GM18505 (cell line): ENCODE measurements around the gene FAM177A1.
"Not testable (repeated sequence)": the region's sequence is repeated elsewhere in the genome, so short reads cannot be mapped to it uniquely, and the experiment has no call there.

ENCODE experiments used
- ATAC-seq: cut with Tn5 transposase; IDR thresholded peaks from one replicate; pipeline ENCODE4 v1.9.1; 2021; ENCODE audit not compliant: unreplicated experiment
- POLR2A ChIP-seq: IDR thresholded peaks from 4 replicates; pipeline ENCODE4 v1.6.1; 2011; ENCODE audit warnings: borderline replicate concordance; ENCODE audit not compliant: insufficient read depth, insufficient read length; ENCODE audit errors: extremely low read depth

Gene FAM177A1

GRCh38 chr14:35045798-35046047 is 349 bp upstream of the FAM177A1 start:
- TF ChIP-seq POLR2A = no peak
- no peak for ATAC-seq

- ATAC-seq = peak; percentile 11
- TF ChIP-seq POLR2A = no peak
These were observed 872 bp downstream of the FAM177A1 start for GRCh38 chr14:35046751-35047536.

GRCh38 chr14:35047976-35048513 is 2.0 kb downstream of the FAM177A1 start:
- ATAC-seq = no peak

GRCh38 chr14:35050652-35051051 is 4.6 kb downstream of the FAM177A1 start:
- no peak for ATAC-seq
- no peak for TF ChIP-seq POLR2A

More at GRCh38 chr14:35047976-35048513, 2.0 kb downstream of the FAM177A1 start:
- no peak for TF ChIP-seq POLR2A

- ATAC-seq = no peak
- no peak for TF ChIP-seq POLR2A
These were observed 5.7 kb downstream of the FAM177A1 start for GRCh38 chr14:35051796-35052195.

GRCh38 chr14:35052637-35053036 is 6.6 kb downstream of the FAM177A1 start:
- ATAC-seq = no peak
- no peak for TF ChIP-seq POLR2A

GRCh38 chr14:35061113-35061791 is 15.2 kb downstream of the FAM177A1 start:
- ATAC-seq = not testable (repeated sequence)

- not testable (repeated sequence) for ATAC-seq
These were observed 19.7 kb downstream of the FAM177A1 start for GRCh38 chr14:35065731-35066130.

GRCh38 chr14:35068238-35069012 is 22.4 kb downstream of the FAM177A1 start:
- no peak for ATAC-seq
- TF ChIP-seq POLR2A = no peak

- no peak for ATAC-seq
- TF ChIP-seq POLR2A = no peak
These were observed 26.2 kb downstream of the FAM177A1 start for GRCh38 chr14:35072226-35072625.

GRCh38 chr14:35073486-35073885 is 27.4 kb downstream of the FAM177A1 start:
- TF ChIP-seq POLR2A = no peak
- ATAC-seq = no peak

GRCh38 chr14:35078082-35078481 is 32.0 kb downstream of the FAM177A1 start:
- ATAC-seq = no peak
- no peak for TF ChIP-seq POLR2A

GRCh38 chr14:35079742-35080141 is 33.7 kb downstream of the FAM177A1 start:
- no peak for TF ChIP-seq POLR2A
- no peak for ATAC-seq

GRCh38 chr14:35083530-35084150 is 37.6 kb downstream of the FAM177A1 start:
- no peak for TF ChIP-seq POLR2A
- no peak for ATAC-seq

GRCh38 chr14:35085441-35085840 is 39.4 kb downstream of the FAM177A1 start:
- ATAC-seq = no peak
- no peak for TF ChIP-seq POLR2A
